B cell (primary cell): ENCODE measurements around the gene RAB6B. TPM values are rescaled to one million over a fixed set of nuclear protein-coding genes. Genes with fewer than 3 reads are reported as not detected.

Source experiments
- ATAC-seq: fragments of 200-7000 bp; cut with Tn5 transposase; one replicate; pipeline ENCODE4 v1.10.0; 2021; ENCODE audit warnings: low read depth, mild to moderate bottlenecking, moderate number of reproducible peaks, moderate library complexity
- CTCF ChIA-PET: fragments of 350-600 bp; sonication (Branson Sonifier 250); formaldehyde crosslinking; loops from one replicate; lab custom pipeline; 2021; ENCODE audit warnings: antibody characterized with exemption, inconsistent platforms; lab: Charles Lee
- POLR2A ChIA-PET: fragments of 350-600 bp; sonication (Branson Sonifier 250); formaldehyde crosslinking; loops from one replicate; lab custom pipeline; 2021; ENCODE audit warnings: antibody characterized with exemption; lab: Charles Lee
- DNase-seq: peaks from one replicate; pipeline ENCODE4 v3.0.0; 2013
- H2AFZ ChIP-seq: 2 replicates; pipeline ENCODE4 v1.6.1; 2012; ENCODE audit warnings: mild to moderate bottlenecking, low read depth, low read length; ENCODE audit not compliant: insufficient read depth, poor library complexity, severe bottlenecking
- H3K27ac ChIP-seq, 2 donors: 1 replicate in 1 of 2; 2 replicates in 1 of 2; pipeline ENCODE4 v1.5.1; 2012 to 2013; ENCODE audit warnings: low read length in 2 of 2, mild to moderate bottlenecking in 2 of 2, moderate library complexity in 1 of 2
- H3K27me3 ChIP-seq, 4 experiments: fragments of 200-600 bp in 1 of 4; sonication (generic) in 1 of 4; replicated peaks in 1 of 4; 1 replicate in 2 of 4; 2 replicates in 2 of 4; pipeline versions ENCODE4 v1.6.1 to v1.7.0; 2013 to 2016; ENCODE audit warnings: low read length in 3 of 4, mild to moderate bottlenecking in 2 of 4, mixed read lengths in 1 of 4, moderate library complexity in 1 of 4; ENCODE audit not compliant: insufficient read depth in 4 of 4, control insufficient read depth in 3 of 4; ENCODE audit errors: control extremely low read depth in 1 of 4
- H3K36me3 ChIP-seq, 2 experiments: replicated peaks in 1 of 2; 1 replicate in 1 of 2; 2 replicates in 1 of 2; pipeline versions ENCODE4 v1.6.1 to v1.7.1; 2013; ENCODE audit warnings: low read length in 1 of 2; ENCODE audit not compliant: insufficient read depth in 2 of 2, control insufficient read depth in 1 of 2; ENCODE audit errors: control extremely low read depth in 1 of 2, extremely low read depth in 1 of 2
- H3K4me1 ChIP-seq, 2 donors: fragments of 200-600 bp in 1 of 2; sonication (generic) in 1 of 2; 1 replicate in 1 of 2; 2 replicates in 1 of 2; pipeline versions ENCODE4 v1.5.1 to v1.6.1; 2013 to 2017; ENCODE audit warnings: low read length in 2 of 2; ENCODE audit not compliant: control insufficient read depth in 2 of 2, insufficient read depth in 2 of 2
- H3K4me2 ChIP-seq: replicated peaks from 2 replicates; pipeline ENCODE3; 2012; ENCODE audit warnings: mild to moderate bottlenecking, low read depth, low read length; ENCODE audit not compliant: poor library complexity, severe bottlenecking
- H3K4me3 ChIP-seq, 5 experiments: fragments of 200-600 bp in 1 of 5; sonication (generic) in 1 of 5; 1 replicate in 3 of 5; 2 replicates in 2 of 5; pipeline versions ENCODE4 v1.5.1 to v1.7.0; 2011 to 2016; ENCODE audit warnings: low read length in 4 of 5, mild to moderate bottlenecking in 4 of 5, low read depth in 2 of 5, control low read depth in 1 of 5, moderate library complexity in 1 of 5; ENCODE audit not compliant: insufficient read depth in 1 of 5; ENCODE audit errors: control extremely low read depth in 1 of 5, extremely low read depth in 1 of 5
- H3K79me2 ChIP-seq: fragments of 200-600 bp; sonication (generic); one replicate; pipeline ENCODE4 v1.6.0; 2016; ENCODE audit warnings: low read length; ENCODE audit not compliant: control insufficient read depth, insufficient read depth
- H3K9ac ChIP-seq: fragments of 200-600 bp; sonication (generic); 2 replicates; pipeline ENCODE4 v1.6.1; 2017; ENCODE audit warnings: mild to moderate bottlenecking, low read length, moderate library complexity
- H3K9me3 ChIP-seq, 3 donors: one replicate each; pipeline versions ENCODE4 v1.6.1 to v1.7.1; 2013; ENCODE audit warnings: low read length in 2 of 3; ENCODE audit not compliant: control insufficient read depth in 2 of 3, insufficient read depth in 1 of 3; ENCODE audit errors: control extremely low read depth in 1 of 3
- H4K20me1 ChIP-seq: 2 replicates; pipeline ENCODE4 v1.6.0; 2012; ENCODE audit warnings: mild to moderate bottlenecking, low read length; ENCODE audit not compliant: insufficient read depth, control insufficient read depth, poor library complexity, severe bottlenecking
- H3K27ac Mint-ChIP-seq: one replicate; pipeline ENCODE4 v1.8.0; 2021; ENCODE audit warnings: mixed read lengths
- H3K27me3 Mint-ChIP-seq: one replicate; pipeline ENCODE4 v1.8.0; 2021; ENCODE audit warnings: mixed read lengths
- H3K4me1 Mint-ChIP-seq: one replicate; pipeline ENCODE4 v1.8.0; 2021; ENCODE audit warnings: mixed read lengths
- H3K4me3 Mint-ChIP-seq: one replicate; pipeline ENCODE4 v1.8.0; 2021; ENCODE audit warnings: mixed read lengths
- H3K9me3 Mint-ChIP-seq: one replicate; pipeline ENCODE4 v1.8.0; 2022; ENCODE audit warnings: mixed read lengths; ENCODE audit not compliant: insufficient read depth
- EZH2 ChIP-seq: IDR thresholded peaks from 2 replicates; pipeline ENCODE4 v1.6.1; 2012; ENCODE audit warnings: borderline replicate concordance, low read depth, mild to moderate bottlenecking, moderate library complexity, low read length; ENCODE audit not compliant: insufficient read depth, poor library complexity, severe bottlenecking
- WGBS: methylation state at CpG from one replicate; pipeline ENCODE4 v1.1.5; 2013; ENCODE audit warnings: missing lambda C conversion rate; ENCODE audit not compliant: insufficient coverage; 5-methylcytosine and 5-hydroxymethylcytosine counted together
- intact Hi-C: fragments of 100-400 bp; cut with micrococcal nuclease; formaldehyde crosslinking; loops from one replicate; pipeline ENCODE4 v1.10.0; 2022
- polyA plus RNA-seq: library from polyadenylated mRNA; depleted of rRNA; stranded (reverse); fragments of >200 nt; gene quantifications from 2 replicates; pipeline ENCODE4 v1.2.3, GENCODE V29; 2012
- total RNA-seq, 2 donors: library from RNA; stranded (reverse); fragments of 120-200 nt in 1 of 2; gene quantifications; 1 replicate in 1 of 2; 2 replicates in 1 of 2; pipeline versions ENCODE4 v1.2.3 to v1.2.4, GENCODE V29; 2013 to 2022
- TF ChIP-seq, protein P1 (sequence below): fragments of 200-600 bp; IDR thresholded peaks from one replicate; pipeline ENCODE4 v1.8.0; 2022; ENCODE audit warnings: antibody characterized with exemption, mild to moderate bottlenecking

Gene RAB6B
- total and polyA plus RNA-seq, 2 donors (not counting 1 experiment from before 2014, with no cell fraction given) = not detected

DNA sequence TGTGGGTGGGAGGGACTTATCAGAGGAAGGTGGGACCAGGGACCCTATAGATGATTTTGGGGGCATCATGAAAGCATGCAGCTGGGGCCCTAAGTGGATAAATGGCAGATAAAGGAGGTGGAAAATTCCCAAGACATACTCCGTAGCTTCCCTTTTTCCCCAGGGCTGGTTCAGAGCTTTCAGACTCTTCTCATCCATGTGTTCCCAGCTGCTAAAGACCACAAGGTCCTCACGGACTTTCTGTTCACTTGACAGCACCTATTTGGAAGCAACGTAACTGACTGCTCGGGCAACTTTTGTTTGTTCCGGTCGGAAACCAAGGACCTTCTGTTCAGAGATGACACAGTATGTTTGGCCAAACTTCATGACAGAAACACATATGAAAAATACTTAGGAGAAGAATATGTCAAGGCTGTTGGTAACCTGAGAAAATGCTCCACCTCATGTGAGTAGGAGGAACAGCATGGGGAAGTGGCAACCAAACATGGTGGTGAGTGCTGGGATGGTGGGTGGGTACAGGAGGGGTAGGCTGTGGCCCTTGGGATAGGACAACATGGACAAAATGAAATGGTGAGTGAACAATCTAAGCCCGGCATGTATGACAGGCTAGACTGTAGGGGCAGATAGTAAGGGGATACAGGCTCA is 118.8 kb downstream of the RAB6B start:
- Histone ChIP-seq H3K4me2 (no peak overlapping the region), H3K79me2 (no peaks in the 10 kb centered on the region), H3K27me3 (peaks cover 0 to 6% (median 3%) of the 10 kb centered on the region in 4 experiments), H4K20me1 (no peaks in the 10 kb centered on the region), H3K27ac (no peak overlapping the region), H3K9ac (no peak overlapping the region), H3K4me3 (no peak overlapping the region), H3K4me1 (no peaks in the 10 kb centered on the region), H3K9me3 (no peaks in the 10 kb centered on the region), H2AFZ (no peak overlapping the region), H3K36me3 (no peaks in the 10 kb centered on the region)
- no peaks in the 10 kb centered on the region for H3K9me3 Mint-ChIP-seq
- ChIA-PET CTCF (no interaction called here), POLR2A (no interaction called here)
- H3K27me3 Mint-ChIP-seq = peaks cover 34% of the 10 kb centered on the region
- intact Hi-C loops = no loop called here
- no peak overlapping the region for H3K4me3 Mint-ChIP-seq
- WGBS = 100% methylated on average over 3 of the region's 7 CpGs
- DNase-seq (no peak), ATAC-seq (no peak)
- H3K27ac Mint-ChIP-seq = no peak overlapping the region
- TF ChIP-seq, protein P1, sequence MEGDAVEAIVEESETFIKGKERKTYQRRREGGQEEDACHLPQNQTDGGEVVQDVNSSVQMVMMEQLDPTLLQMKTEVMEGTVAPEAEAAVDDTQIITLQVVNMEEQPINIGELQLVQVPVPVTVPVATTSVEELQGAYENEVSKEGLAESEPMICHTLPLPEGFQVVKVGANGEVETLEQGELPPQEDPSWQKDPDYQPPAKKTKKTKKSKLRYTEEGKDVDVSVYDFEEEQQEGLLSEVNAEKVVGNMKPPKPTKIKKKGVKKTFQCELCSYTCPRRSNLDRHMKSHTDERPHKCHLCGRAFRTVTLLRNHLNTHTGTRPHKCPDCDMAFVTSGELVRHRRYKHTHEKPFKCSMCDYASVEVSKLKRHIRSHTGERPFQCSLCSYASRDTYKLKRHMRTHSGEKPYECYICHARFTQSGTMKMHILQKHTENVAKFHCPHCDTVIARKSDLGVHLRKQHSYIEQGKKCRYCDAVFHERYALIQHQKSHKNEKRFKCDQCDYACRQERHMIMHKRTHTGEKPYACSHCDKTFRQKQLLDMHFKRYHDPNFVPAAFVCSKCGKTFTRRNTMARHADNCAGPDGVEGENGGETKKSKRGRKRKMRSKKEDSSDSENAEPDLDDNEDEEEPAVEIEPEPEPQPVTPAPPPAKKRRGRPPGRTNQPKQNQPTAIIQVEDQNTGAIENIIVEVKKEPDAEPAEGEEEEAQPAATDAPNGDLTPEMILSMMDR = no peak
- no peaks in the 10 kb centered on the region for H3K4me1 Mint-ChIP-seq

DNA sequence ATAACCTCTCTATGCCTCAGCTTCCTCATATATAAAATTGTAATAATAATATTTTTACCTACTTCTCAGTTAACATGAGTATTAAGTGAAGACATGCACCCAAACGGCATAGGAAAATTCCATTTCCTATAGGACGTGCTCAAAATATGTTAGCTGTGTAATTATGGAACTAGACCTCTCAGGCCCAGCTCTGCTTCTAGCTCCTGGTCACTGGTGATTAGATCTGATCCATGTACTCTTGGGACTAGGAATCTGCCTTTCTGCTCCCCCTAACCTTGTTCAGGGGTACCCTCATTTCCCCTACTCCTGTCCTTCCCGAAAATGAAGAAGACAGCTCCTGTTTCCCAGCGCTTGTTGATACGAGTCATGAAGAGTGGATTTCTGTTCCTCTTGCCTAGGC is 119.8 kb downstream of the RAB6B start:
- DNase-seq (no peak), ATAC-seq (no peak)
- Histone ChIP-seq H3K9me3 (no peaks in the 10 kb centered on the region), H3K4me2 (no peak overlapping the region), H2AFZ (no peak overlapping the region), H3K36me3 (no peaks in the 10 kb centered on the region), H3K27me3 (peaks cover 0 to 6% (median 3%) of the 10 kb centered on the region in 4 experiments), H3K4me3 (no peak overlapping the region), H3K27ac (no peak overlapping the region), H3K4me1 (no peaks in the 10 kb centered on the region), H3K9ac (no peak overlapping the region), H3K79me2 (no peaks in the 10 kb centered on the region), H4K20me1 (no peaks in the 10 kb centered on the region)
- H3K9me3 Mint-ChIP-seq = no peaks in the 10 kb centered on the region
- H3K4me1 Mint-ChIP-seq = no peaks in the 10 kb centered on the region
- peaks cover 40% of the 10 kb centered on the region for H3K27me3 Mint-ChIP-seq
- TF ChIP-seq EZH2 = no peak
- TF ChIP-seq, protein P1 = no peak
- CTCF ChIA-PET = no interaction called here
- intact Hi-C loops = no loop called here
- no peak overlapping the region for H3K27ac Mint-ChIP-seq
- POLR2A ChIA-PET = no interaction called here
- no peak overlapping the region for H3K4me3 Mint-ChIP-seq
- WGBS = 100% methylated on average over 3 of the region's 5 CpGs
